HG03135 (cell line): ENCODE results near the gene CRX.
"Not testable (repeated sequence)": the region's sequence is repeated elsewhere in the genome, so short reads cannot be mapped to it uniquely, and the experiment has no call there.

Experiments used
- ATAC-seq: cut with Tn5 transposase; IDR thresholded peaks from one replicate; pipeline ENCODE4 v1.9.1; 2021; ENCODE audit warnings: mild to moderate bottlenecking, moderate library complexity; ENCODE audit not compliant: unreplicated experiment

CRX gene

GRCh38 chr19:47821460-47822020, at the start of gene CRX:
Gene CRX (plus strand): TSS chr19:47821937. CDS start chr19:47834444, 12,507 bp downstream.
- no peak for ATAC-seq

- ATAC-seq, result no peak
Observed at GRCh38 chr19:47776568-47776967, 45.2 kb upstream of the CRX start.

- ATAC-seq, result not testable (repeated sequence)
Observed at GRCh38 chr19:47777245-47778048, 44.3 kb upstream of the CRX start.

- ATAC-seq, result peak; percentile 76
Observed at GRCh38 chr19:47778049-47778953, 43.4 kb upstream of the CRX start, which contains the start of gene SELENOW. Gene SELENOW (plus strand): TSS chr19:47778703. CDS start chr19:47778786, 83 bp downstream.

- ATAC-seq, result no peak
Observed at GRCh38 chr19:47778954-47779351, 42.8 kb upstream of the CRX start.

- no peak for ATAC-seq
Observed at GRCh38 chr19:47779524-47780214, 42.1 kb upstream of the CRX start.

GRCh38 chr19:47780215-47780551, 41.6 kb upstream of the CRX start:
- ATAC-seq, result no peak

GRCh38 chr19:47781590-47782262, 40.0 kb upstream of the CRX start:
- ATAC-seq, result no peak

- no peak for ATAC-seq
Observed at GRCh38 chr19:47786566-47786965, 35.2 kb upstream of the CRX start.

- not testable (repeated sequence) for ATAC-seq
Observed at GRCh38 chr19:47787307-47787706, 34.4 kb upstream of the CRX start.

GRCh38 chr19:47789811-47790210, 31.9 kb upstream of the CRX start:
- not testable (repeated sequence) for ATAC-seq

GRCh38 chr19:47790398-47790814, 31.3 kb upstream of the CRX start:
- ATAC-seq, result no peak

GRCh38 chr19:47792616-47793015, 29.1 kb upstream of the CRX start:
- no peak for ATAC-seq

- no peak for ATAC-seq
Observed at GRCh38 chr19:47794526-47794925, 27.2 kb upstream of the CRX start.

GRCh38 chr19:47796785-47797184, 25.0 kb upstream of the CRX start:
- ATAC-seq, result no peak

GRCh38 chr19:47797996-47798903, 23.5 kb upstream of the CRX start:
- ATAC-seq, result no peak

- ATAC-seq, result no peak
Observed at GRCh38 chr19:47798904-47799266, 22.9 kb upstream of the CRX start.

- no peak for ATAC-seq
Observed at GRCh38 chr19:47801270-47801669, 20.5 kb upstream of the CRX start.

GRCh38 chr19:47802521-47803043, 19.2 kb upstream of the CRX start:
- ATAC-seq, result no peak
